ENCODE data around the gene MAN2B2.
A peak's percentile ranks its signal among the peaks of the same experiment; 100 is the strongest.

MAN2B2 gene

GRCh38 chr4:6574747-6575502 is at the start of gene MAN2B2:
TSS of gene MAN2B2 (plus strand) at chr4:6575189. CDS start at chr4:6575211, 22 bp downstream.
- peak; percentile 4 for DNase-seq (ENCODE audit: low read depth)
- peak within 1 kb of the TSS; percentile 91 for H3K4me3 ChIP-seq (ENCODE audit: control insufficient read depth, low read depth, low read length)
- TF ChIP-seq CTCF (IDR thresholded peaks at IDR 0.05; ENCODE audit: control insufficient read depth, insufficient read depth, low read depth, low read length, missing control alignments) = no peak

- no peak for TF ChIP-seq CTCF (IDR thresholded peaks at IDR 0.05; ENCODE audit: control insufficient read depth, insufficient read depth, low read depth, low read length, missing control alignments)
- H3K4me3 ChIP-seq (ENCODE audit: control insufficient read depth, low read depth, low read length) = no peak overlapping the region
- no peak for DNase-seq (ENCODE audit: low read depth)
These were observed 49.5 kb upstream of the MAN2B2 start for GRCh38 chr4:6525474-6525873.

GRCh38 chr4:6526156-6526555 is 48.8 kb upstream of the MAN2B2 start:
- H3K4me3 ChIP-seq (ENCODE audit: control insufficient read depth, low read depth, low read length) = no peak overlapping the region
- DNase-seq (ENCODE audit: low read depth) = no peak
- TF ChIP-seq CTCF (IDR thresholded peaks at IDR 0.05; ENCODE audit: control insufficient read depth, insufficient read depth, low read depth, low read length, missing control alignments) = no peak

GRCh38 chr4:6526671-6527091 is 48.3 kb upstream of the MAN2B2 start:
- no peak for DNase-seq (ENCODE audit: low read depth)
- H3K4me3 ChIP-seq (ENCODE audit: control insufficient read depth, low read depth, low read length) = no peak overlapping the region
- no peak for TF ChIP-seq CTCF (IDR thresholded peaks at IDR 0.05; ENCODE audit: control insufficient read depth, insufficient read depth, low read depth, low read length, missing control alignments)

GRCh38 chr4:6527259-6527658 is 47.7 kb upstream of the MAN2B2 start:
- no peak overlapping the region for H3K4me3 ChIP-seq (ENCODE audit: control insufficient read depth, low read depth, low read length)
- TF ChIP-seq CTCF (IDR thresholded peaks at IDR 0.05; ENCODE audit: control insufficient read depth, insufficient read depth, low read depth, low read length, missing control alignments) = no peak
- no peak for DNase-seq (ENCODE audit: low read depth)

GRCh38 chr4:6527683-6528595 is 47.0 kb upstream of the MAN2B2 start:
- no peak for DNase-seq (ENCODE audit: low read depth)
- H3K4me3 ChIP-seq (ENCODE audit: control insufficient read depth, low read depth, low read length) = no peak overlapping the region
- no peak for TF ChIP-seq CTCF (IDR thresholded peaks at IDR 0.05; ENCODE audit: control insufficient read depth, insufficient read depth, low read depth, low read length, missing control alignments)

Measured in AG09309 (cell line).